Hepatocyte (in vitro differentiated cells): ENCODE measurements around the gene ADAM33. TPM values are rescaled to one million over a fixed set of nuclear protein-coding genes. Genes with fewer than 3 reads are reported as not detected.

Experiments used
- DNase-seq: peaks from one replicate; pipeline ENCODE4 v3.0.0-alpha.2; 2016; ENCODE audit warnings: low spot score
- H2AFZ ChIP-seq: fragments of 200-600 bp; sonication (generic); 2 replicates; pipeline ENCODE4 v1.6.0; 2016; ENCODE audit warnings: antibody characterized with exemption, mild to moderate bottlenecking
- H3K27ac ChIP-seq: fragments of 200-600 bp; sonication (generic); 2 replicates; pipeline ENCODE4 v1.5.1; 2016; ENCODE audit warnings: mild to moderate bottlenecking
- H3K27me3 ChIP-seq: fragments of 200-600 bp; sonication (generic); 2 replicates; pipeline ENCODE4 v1.6.1; 2016
- H3K36me3 ChIP-seq: fragments of 200-600 bp; sonication (generic); replicated peaks from 2 replicates; pipeline ENCODE4 v1.5.1; 2016; ENCODE audit warnings: low read depth; ENCODE audit not compliant: insufficient read depth
- H3K4me1 ChIP-seq: fragments of 200-600 bp; sonication (generic); 2 replicates; pipeline ENCODE4 v1.5.1; 2016; ENCODE audit warnings: mild to moderate bottlenecking, moderate library complexity; ENCODE audit not compliant: insufficient read depth
- H3K4me2 ChIP-seq: fragments of 200-600 bp; sonication (generic); 2 replicates; pipeline ENCODE4 v1.6.0; 2016
- H3K4me3 ChIP-seq: fragments of 200-600 bp; sonication (generic); 2 replicates; pipeline ENCODE4 v1.5.1; 2016; ENCODE audit warnings: mild to moderate bottlenecking
- H3K79me2 ChIP-seq: fragments of 200-600 bp; sonication (generic); 2 replicates; pipeline ENCODE4 v1.6.0; 2017; ENCODE audit warnings: mild to moderate bottlenecking
- H3K9me2 ChIP-seq: fragments of 200-600 bp; sonication (generic); replicated peaks from 2 replicates; pipeline ENCODE4 v1.6.0; 2017; ENCODE audit warnings: mild to moderate bottlenecking; ENCODE audit not compliant: insufficient read depth
- H3K9me3 ChIP-seq: fragments of 200-600 bp; sonication (generic); 2 replicates; pipeline ENCODE4 v1.5.1; 2016; ENCODE audit warnings: low read depth, mild to moderate bottlenecking
- H4K20me1 ChIP-seq: fragments of 200-600 bp; sonication (generic); 2 replicates; pipeline ENCODE4 v1.6.0; 2016; ENCODE audit warnings: mild to moderate bottlenecking; ENCODE audit not compliant: insufficient read depth, poor library complexity, severe bottlenecking
- CTCF ChIP-seq: fragments of 200-600 bp; sonication (generic); IDR thresholded peaks from 2 replicates; pipeline ENCODE4 v1.5.1; 2016; ENCODE audit warnings: antibody characterized with exemption, mild to moderate bottlenecking; ENCODE audit not compliant: poor library complexity
- EZH2 ChIP-seq: fragments of 200-600 bp; sonication (generic); IDR thresholded peaks from 2 replicates; pipeline ENCODE4 v1.6.1; 2016; ENCODE audit warnings: antibody characterized with exemption, mild to moderate bottlenecking, borderline replicate concordance
- EZH2phosphoT487 ChIP-seq: fragments of 200-600 bp; sonication (generic); IDR thresholded peaks from one replicate; pipeline ENCODE4 v1.6.1; 2018; ENCODE audit warnings: antibody characterized with exemption, mild to moderate bottlenecking, low read depth, moderate library complexity; ENCODE audit not compliant: unreplicated experiment, severe bottlenecking
- WGBS: methylation state at CpG from one replicate; pipeline ENCODE4 v1.1.6; 2016; ENCODE audit warnings: low lambda C conversion rate; ENCODE audit errors: missing lambda C conversion rate; 5-methylcytosine and 5-hydroxymethylcytosine counted together
- polyA plus RNA-seq: library from polyadenylated mRNA; unstranded; fragments of >200 nt; fragmentation: Nextera tagmentation; extraction: Ambion mirVana; gene quantifications from 2 replicates; pipeline ENCODE4 v1.2.1, GENCODE V29; 2016
- total RNA-seq: library from RNA; depleted of rRNA; stranded (reverse); fragments of >200 nt; gene quantifications from 2 replicates; pipeline ENCODE4 v1.2.3, GENCODE V29; 2014

ADAM33 gene
- total and polyA plus RNA-seq, 2 experiments from 2014 or later, result 18.9 to 41.6 TPM

DNA sequence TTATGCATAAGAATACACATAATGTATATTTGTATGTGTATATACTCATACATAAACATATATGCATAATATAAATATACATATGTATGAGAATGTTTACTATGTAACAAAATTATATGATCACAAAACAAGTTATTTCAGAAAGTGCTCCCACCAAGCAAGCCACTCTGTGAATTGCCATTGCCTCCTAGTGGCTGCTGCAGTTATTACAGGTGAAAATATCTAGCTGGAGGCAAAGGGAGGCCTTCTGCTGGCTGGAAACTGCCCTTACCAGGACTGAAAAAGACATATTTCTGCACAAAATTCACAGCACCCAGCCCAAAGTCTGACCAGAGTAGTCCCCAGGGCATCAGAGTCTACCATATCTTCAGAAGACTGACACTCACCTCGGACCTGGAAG, 14.4 kb upstream of the ADAM33 start:
- Histone ChIP-seq H3K4me1 (no peaks in the 10 kb centered on the region), H3K79me2 (no peaks in the 10 kb centered on the region), H3K4me2 (no peak overlapping the region), H3K36me3 (no peaks in the 10 kb centered on the region), H2AFZ (no peak overlapping the region), H3K9me3 (no peaks in the 10 kb centered on the region), H3K4me3 (no peak overlapping the region), H3K9me2 (no peaks in the 10 kb centered on the region), H4K20me1 (no peaks in the 10 kb centered on the region), H3K27me3 (no peaks in the 10 kb centered on the region), H3K27ac (no peak overlapping the region)
- TF ChIP-seq EZH2phosphoT487, result no peak
- no peak for TF ChIP-seq EZH2
- peak; percentile 21 for TF ChIP-seq CTCF
- 94% methylated on average over 1 of the region's 1 CpG for WGBS
- no peak for DNase-seq

DNA sequence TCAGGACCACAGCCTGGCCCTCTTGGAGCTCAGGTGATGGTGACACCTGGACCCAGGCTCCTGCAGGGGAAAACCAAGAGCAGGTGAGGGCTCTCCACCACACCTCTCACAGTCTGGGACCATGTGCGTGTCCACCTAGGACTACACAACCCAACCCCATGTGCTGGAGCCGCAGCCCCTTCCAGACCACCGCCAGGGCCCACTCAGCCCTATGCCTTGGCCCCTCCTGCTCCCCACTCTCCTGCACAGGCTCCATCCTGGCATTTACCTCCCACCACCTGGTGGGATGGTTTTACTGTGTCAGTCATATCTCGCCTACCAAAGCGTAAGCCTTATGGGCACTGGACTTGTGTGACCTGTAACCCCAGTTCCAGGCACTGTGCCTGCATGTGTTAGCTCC, 13.1 kb upstream of the ADAM33 start:
- no peak for TF ChIP-seq EZH2phosphoT487
- TF ChIP-seq CTCF, result no peak
- TF ChIP-seq EZH2, result no peak
- Histone ChIP-seq H3K4me1 (no peaks in the 10 kb centered on the region), H3K9me2 (no peaks in the 10 kb centered on the region), H4K20me1 (no peaks in the 10 kb centered on the region), H3K4me3 (no peak overlapping the region), H3K27ac (no peak overlapping the region), H3K4me2 (no peak overlapping the region), H3K79me2 (no peaks in the 10 kb centered on the region), H2AFZ (no peak overlapping the region), H3K9me3 (no peaks in the 10 kb centered on the region), H3K27me3 (no peaks in the 10 kb centered on the region), H3K36me3 (no peaks in the 10 kb centered on the region)
- WGBS, result 95% methylated on average over 5 of the region's 5 CpGs
- no peak for DNase-seq

DNA sequence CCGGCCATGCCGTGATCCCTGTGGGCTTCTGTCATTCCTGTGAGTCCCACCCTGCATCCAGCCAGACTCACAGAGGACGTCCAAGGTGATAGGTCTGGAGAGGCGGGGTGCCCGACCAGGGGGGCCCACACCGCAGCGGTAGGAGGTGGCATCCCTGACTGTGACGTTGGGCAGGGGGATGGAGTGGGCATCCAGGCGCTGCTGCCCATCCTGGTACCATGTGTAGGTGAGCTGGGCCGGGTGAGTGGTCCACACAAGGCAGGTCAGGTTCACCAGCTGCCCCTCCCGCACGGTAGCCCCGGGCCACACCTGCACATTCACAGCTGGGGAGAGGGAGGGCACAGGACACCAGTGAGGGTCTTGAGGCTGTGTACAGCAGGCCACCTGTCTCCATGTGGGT, 11.6 kb upstream of the ADAM33 start:
- H3K9me3 ChIP-seq, result no peaks in the 10 kb centered on the region
- H4K20me1 ChIP-seq, result no peaks in the 10 kb centered on the region
- H3K79me2 ChIP-seq, result no peaks in the 10 kb centered on the region
- H3K9me2 ChIP-seq, result no peaks in the 10 kb centered on the region
- H3K4me3 ChIP-seq, result no peak overlapping the region
- WGBS, result 95% methylated on average over 13 of the region's 13 CpGs
- no peak overlapping the region for H3K4me2 ChIP-seq
- no peak overlapping the region for H3K27ac ChIP-seq
- H3K36me3 ChIP-seq, result no peaks in the 10 kb centered on the region
- no peaks in the 10 kb centered on the region for H3K4me1 ChIP-seq
- no peak overlapping the region for H2AFZ ChIP-seq
- DNase-seq, result no peak
- no peak for TF ChIP-seq EZH2
- TF ChIP-seq CTCF, result no peak
- no peak for TF ChIP-seq EZH2phosphoT487
- H3K27me3 ChIP-seq, result no peaks in the 10 kb centered on the region

DNA sequence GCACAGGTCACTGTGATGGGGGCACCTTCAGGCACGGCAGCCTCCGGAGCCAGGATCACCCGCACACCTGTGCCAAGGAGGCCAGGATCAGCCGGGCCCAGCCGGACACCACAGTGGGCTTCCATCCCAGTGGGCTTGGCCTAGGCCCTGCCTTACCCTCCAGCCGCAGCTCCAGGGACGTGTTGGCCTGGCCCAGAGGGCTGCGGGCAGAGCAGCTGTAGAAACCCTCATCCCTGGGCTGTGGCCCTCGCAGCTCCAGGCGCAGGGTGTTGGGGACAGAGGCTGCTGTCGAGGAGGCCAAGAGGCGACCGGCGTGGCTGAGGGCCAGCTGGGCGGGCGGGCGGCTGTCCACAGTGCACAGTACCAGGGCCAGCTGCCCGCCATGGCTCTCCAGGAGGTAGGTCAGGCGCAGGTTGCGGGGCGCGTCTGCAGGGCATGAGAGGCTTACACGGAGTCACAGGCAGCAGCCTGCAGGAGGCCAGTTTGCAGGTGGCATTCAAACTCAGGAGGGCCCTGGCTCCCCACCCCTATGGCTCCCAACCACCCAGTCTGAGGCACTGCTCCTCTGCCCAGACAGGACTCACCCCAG, 11.0 kb upstream of the ADAM33 start:
- no peaks in the 10 kb centered on the region for H3K9me3 ChIP-seq
- no peaks in the 10 kb centered on the region for H3K36me3 ChIP-seq
- no peaks in the 10 kb centered on the region for H4K20me1 ChIP-seq
- no peak for TF ChIP-seq EZH2phosphoT487
- no peak for TF ChIP-seq EZH2
- TF ChIP-seq CTCF, result no peak
- DNase-seq, result no peak
- no peaks in the 10 kb centered on the region for H3K9me2 ChIP-seq
- H2AFZ ChIP-seq, result no peak overlapping the region
- H3K27ac ChIP-seq, result no peak overlapping the region
- WGBS, result 96% methylated on average over 15 of the region's 23 CpGs
- no peaks in the 10 kb centered on the region for H3K4me1 ChIP-seq
- no peaks in the 10 kb centered on the region for H3K27me3 ChIP-seq
- H3K79me2 ChIP-seq, result no peaks in the 10 kb centered on the region
- H3K4me3 ChIP-seq, result no peak overlapping the region
- H3K4me2 ChIP-seq, result no peak overlapping the region
